Endothelial cell (in vitro differentiated cells): ENCODE data around the gene LCN2. TPM values are rescaled to one million over a fixed set of nuclear protein-coding genes. Genes with fewer than 3 reads are reported as not detected.
A peak's percentile ranks its signal among the peaks of the same experiment; 100 is the strongest.
"Not testable (repeated sequence)": the region's sequence is repeated elsewhere in the genome, so short reads cannot be mapped to it uniquely, and the experiment has no call there.

ENCODE experiments used
- DNase-seq: peaks from one replicate; pipeline ENCODE4 v3.0.0; 2021; ENCODE audit warnings: low spot score
- H3K27ac Mint-ChIP-seq: one replicate; pipeline ENCODE4 v1.8.0; 2021; ENCODE audit warnings: mixed read lengths, inconsistent platforms; ENCODE audit not compliant: unreplicated experiment
- H3K27me3 Mint-ChIP-seq: one replicate; pipeline ENCODE4 v1.8.0; 2021; ENCODE audit warnings: mild to moderate bottlenecking, moderate library complexity, mixed read lengths, inconsistent platforms; ENCODE audit not compliant: unreplicated experiment
- H3K36me3 Mint-ChIP-seq: one replicate; pipeline ENCODE4 v1.8.0; 2021; ENCODE audit warnings: mild to moderate bottlenecking, low read depth, mixed read lengths, inconsistent platforms; ENCODE audit not compliant: unreplicated experiment
- H3K4me1 Mint-ChIP-seq: one replicate; pipeline ENCODE4 v1.8.0; 2021; ENCODE audit warnings: mild to moderate bottlenecking, mixed read lengths, inconsistent platforms; ENCODE audit not compliant: unreplicated experiment
- H3K4me3 Mint-ChIP-seq: one replicate; pipeline ENCODE4 v1.8.0; 2021; ENCODE audit warnings: mild to moderate bottlenecking, mixed read lengths, inconsistent platforms; ENCODE audit not compliant: unreplicated experiment
- H3K9me3 Mint-ChIP-seq: one replicate; pipeline ENCODE4 v1.8.0; 2021; ENCODE audit warnings: mixed read lengths, inconsistent platforms; ENCODE audit not compliant: unreplicated experiment
- total RNA-seq: library from RNA; stranded (reverse); fragmentation: NEBNext Ultra II Directional; extraction: Animal tissue kit (Norgen Biotek cat#: 25700); gene quantifications from one replicate; pipeline ENCODE4 v1.2.1, GENCODE V29; 2021; ENCODE audit not compliant: unreplicated experiment
- TF ChIP-seq, protein P1 (sequence below): fragments of 200-600 bp; sonication (generic); IDR thresholded peaks from one replicate; pipeline ENCODE4 v1.5.0; 2021; ENCODE audit warnings: antibody characterized with exemption; ENCODE audit not compliant: unreplicated experiment

Gene LCN2
- total RNA-seq, 1 donor from 2014 or later = not detected

DNA sequence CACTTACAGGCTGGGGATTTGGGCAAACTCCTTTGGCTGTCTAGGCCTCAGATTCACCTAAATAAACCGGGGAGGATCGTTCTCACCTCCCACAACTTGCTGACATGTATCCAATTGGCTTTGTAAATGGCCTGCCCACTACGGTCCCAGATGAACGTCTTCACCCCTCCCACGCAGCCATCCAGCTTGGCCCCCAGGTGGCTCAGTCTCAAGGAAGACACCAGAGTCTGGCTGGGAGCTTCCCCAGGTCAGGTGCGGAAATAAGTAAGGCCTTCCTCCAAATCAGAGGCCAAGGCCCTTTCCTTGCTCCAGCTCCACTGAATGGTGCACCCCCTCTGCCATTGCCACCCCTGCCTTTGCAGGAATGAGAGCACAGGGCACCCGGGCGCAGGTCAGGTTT is 30.7 kb downstream of the LCN2 start:
- H3K9me3 Mint-ChIP-seq = no peaks in the 10 kb centered on the region
- no peak for DNase-seq
- H3K4me1 Mint-ChIP-seq = no peaks in the 10 kb centered on the region
- TF ChIP-seq, protein P1, sequence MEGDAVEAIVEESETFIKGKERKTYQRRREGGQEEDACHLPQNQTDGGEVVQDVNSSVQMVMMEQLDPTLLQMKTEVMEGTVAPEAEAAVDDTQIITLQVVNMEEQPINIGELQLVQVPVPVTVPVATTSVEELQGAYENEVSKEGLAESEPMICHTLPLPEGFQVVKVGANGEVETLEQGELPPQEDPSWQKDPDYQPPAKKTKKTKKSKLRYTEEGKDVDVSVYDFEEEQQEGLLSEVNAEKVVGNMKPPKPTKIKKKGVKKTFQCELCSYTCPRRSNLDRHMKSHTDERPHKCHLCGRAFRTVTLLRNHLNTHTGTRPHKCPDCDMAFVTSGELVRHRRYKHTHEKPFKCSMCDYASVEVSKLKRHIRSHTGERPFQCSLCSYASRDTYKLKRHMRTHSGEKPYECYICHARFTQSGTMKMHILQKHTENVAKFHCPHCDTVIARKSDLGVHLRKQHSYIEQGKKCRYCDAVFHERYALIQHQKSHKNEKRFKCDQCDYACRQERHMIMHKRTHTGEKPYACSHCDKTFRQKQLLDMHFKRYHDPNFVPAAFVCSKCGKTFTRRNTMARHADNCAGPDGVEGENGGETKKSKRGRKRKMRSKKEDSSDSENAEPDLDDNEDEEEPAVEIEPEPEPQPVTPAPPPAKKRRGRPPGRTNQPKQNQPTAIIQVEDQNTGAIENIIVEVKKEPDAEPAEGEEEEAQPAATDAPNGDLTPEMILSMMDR = no peak
- H3K27ac Mint-ChIP-seq = no peak overlapping the region
- peak overlapping the region; percentile 31 for H3K4me3 Mint-ChIP-seq
- peaks cover 48% of the 10 kb centered on the region for H3K36me3 Mint-ChIP-seq
- peaks cover 4% of the 10 kb centered on the region for H3K27me3 Mint-ChIP-seq

DNA sequence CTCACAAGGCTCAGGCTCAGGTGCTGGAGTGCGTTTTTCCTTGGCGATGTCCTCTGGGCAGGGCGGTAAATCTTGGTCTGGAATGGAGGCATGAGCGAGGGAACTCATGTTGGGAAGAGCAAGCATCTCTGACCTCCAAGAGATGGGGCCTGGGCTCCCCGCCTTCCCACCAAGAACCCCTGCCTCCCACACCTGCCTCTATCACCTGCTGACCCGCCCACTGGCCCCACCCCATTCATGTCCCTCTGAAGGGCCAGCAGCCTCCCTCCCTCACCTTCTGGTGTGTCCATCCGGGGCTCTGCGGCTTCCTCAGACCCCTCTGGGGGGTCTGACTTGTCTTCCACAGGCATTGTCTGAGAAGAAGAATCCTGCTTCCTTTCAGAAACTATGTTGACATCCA is 31.2 kb downstream of the LCN2 start:
- TF ChIP-seq, protein P1 = no peak
- H3K27ac Mint-ChIP-seq = no peak overlapping the region
- DNase-seq = no peak
- peaks cover 44% of the 10 kb centered on the region for H3K36me3 Mint-ChIP-seq
- H3K27me3 Mint-ChIP-seq = peaks cover 4% of the 10 kb centered on the region
- no peaks in the 10 kb centered on the region for H3K9me3 Mint-ChIP-seq
- no peak overlapping the region for H3K4me3 Mint-ChIP-seq
- H3K4me1 Mint-ChIP-seq = no peaks in the 10 kb centered on the region

DNA sequence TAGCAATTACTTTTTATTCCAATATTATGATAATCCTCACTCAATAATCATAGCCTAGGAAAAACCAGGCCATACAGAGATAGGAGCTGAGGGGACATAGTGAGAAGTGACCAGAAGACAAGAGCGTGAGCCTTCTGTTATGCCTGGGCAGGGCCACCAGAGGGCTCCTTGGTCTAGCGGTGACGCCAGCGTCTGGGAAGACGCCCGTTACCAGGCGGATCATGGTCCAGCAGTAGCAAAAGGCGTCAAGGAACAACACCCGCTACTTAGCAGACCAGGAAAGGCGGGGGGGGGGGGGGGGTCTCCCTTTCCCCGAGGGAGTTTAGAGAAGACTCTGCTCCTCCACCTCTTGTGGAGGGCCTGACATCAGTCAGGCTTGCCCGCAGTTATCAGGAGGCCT is 32.2 kb downstream of the LCN2 start:
- peak; percentile 63 for DNase-seq
- not testable (repeated sequence) for H3K27ac Mint-ChIP-seq, H3K9me3 Mint-ChIP-seq, H3K4me1 Mint-ChIP-seq, H3K4me3 Mint-ChIP-seq, H3K27me3 Mint-ChIP-seq
- peaks cover 44% of the 10 kb centered on the region for H3K36me3 Mint-ChIP-seq
- TF ChIP-seq, protein P1 = peak; percentile 35

DNA sequence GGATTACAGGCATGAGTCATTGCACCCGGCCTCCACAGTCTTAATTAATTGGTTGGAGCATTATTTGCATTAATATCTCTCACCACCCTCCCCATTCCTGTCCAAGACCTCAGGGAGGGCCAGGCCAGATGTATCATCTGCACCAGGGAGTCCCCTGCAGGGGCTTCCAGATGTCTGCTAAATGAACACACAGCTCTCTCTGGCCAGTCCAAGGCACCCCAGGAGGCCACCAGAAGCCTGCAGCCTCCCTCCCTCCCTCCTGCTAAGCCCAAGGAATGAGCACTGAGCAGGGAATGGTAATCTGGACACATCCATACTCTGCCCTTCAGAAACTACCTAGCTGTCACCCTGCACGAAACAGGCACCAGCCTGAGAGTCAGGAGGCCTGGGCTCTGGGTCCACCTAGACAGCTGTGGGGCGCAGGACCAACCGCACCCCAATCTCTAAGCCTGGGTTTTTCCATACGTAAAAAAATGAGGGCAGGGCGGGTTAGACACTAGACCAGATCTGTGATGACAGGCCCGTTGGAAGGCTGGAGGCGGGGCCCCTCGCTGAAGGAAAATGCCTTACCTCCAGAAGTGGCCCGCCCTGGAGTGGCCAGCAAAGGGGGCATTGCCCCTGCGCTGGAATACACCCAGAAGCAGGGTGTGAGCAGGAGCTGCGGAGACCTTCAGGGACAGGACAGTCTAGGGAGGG is 33.8 kb downstream of the LCN2 start:
- Mint-ChIP-seq H3K36me3 (peaks cover 46% of the 10 kb centered on the region), H3K9me3 (no peaks in the 10 kb centered on the region), H3K4me1 (no peaks in the 10 kb centered on the region), H3K4me3 (no peak overlapping the region), H3K27ac (no peak overlapping the region), H3K27me3 (peaks cover 6% of the 10 kb centered on the region)
- DNase-seq = no peak
- TF ChIP-seq, protein P1 = no peak
